Muscle of arm (tissue), 12 donors: ENCODE data around the gene ZNF480. TPM values are rescaled to one million over a fixed set of nuclear protein-coding genes. Genes with fewer than 3 reads are reported as not detected.
"Not testable (repeated sequence)": the region's sequence is repeated elsewhere in the genome, so short reads cannot be mapped to it uniquely, and the experiment has no call there.

Experiments used
- DNase-seq: peaks from one replicate; pipeline ENCODE4 v3.0.0-alpha.2; 2013
- polyA plus RNA-seq, 12 donors: library from polyadenylated mRNA; unstranded; fragments of 120-200 nt; gene quantifications; one replicate each; pipeline ENCODE4 v1.2.1, GENCODE V29; 2013; ENCODE audit not compliant: insufficient read length in 12 of 12

ZNF480 gene
- polyA plus RNA-seq, 12 donors: 9.1 to 15.8 (median 10.1) TPM; not detected in 1

- no peak for DNase-seq
These were observed 38.8 kb downstream of the ZNF480 start for GRCh38 chr19:52335768-52336116.

- peak; percentile 90 for DNase-seq
These were observed 39.3 kb downstream of the ZNF480 start, which contains the start of gene ZNF610 for GRCh38 chr19:52336117-52336790. Gene ZNF610 (plus strand): TSS chr19:52336243. CDS start chr19:52349173, 12,930 bp downstream.

GRCh38 chr19:52336791-52337381, 39.9 kb downstream of the ZNF480 start:
- peak; percentile 13 for DNase-seq

DNA sequence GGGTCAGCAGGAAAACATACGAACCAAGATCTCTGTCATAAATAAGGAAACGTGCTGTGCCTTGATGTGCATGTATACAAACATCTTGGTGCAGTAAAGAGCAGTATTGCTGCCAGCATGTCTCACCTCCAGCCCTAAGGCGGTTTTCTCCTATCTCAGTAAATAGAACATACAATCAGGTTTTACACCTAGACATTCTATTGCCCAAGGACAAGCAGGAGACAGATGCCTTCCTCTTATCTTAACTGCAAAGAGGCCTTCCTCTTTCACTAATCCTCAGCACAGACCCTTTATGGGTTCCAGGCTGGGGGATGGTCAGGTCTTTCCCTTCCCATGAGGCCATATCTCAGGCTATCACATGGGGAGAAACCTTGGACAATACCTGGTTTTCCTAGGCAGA, 42.1 kb downstream of the ZNF480 start:
- DNase-seq: not testable (repeated sequence)

DNA sequence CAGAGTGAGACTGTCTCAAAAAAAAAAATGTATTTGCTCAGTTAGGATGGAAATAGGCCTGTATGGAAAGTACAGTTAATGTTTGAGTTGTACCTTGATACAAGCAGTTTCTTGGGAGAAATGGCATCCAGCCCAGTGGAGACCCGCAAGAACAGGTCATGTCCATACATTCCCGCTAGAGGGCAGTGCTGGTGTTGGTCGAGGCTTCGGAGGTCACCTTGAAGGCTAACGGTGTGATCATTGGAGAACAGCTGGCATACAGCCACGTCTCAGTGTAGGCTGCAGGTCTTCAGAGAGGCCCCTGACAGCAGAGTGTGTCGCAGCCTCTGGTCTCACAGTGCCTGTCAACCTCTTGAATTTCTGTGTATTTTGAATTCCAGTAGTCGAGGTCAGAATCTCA, 46.6 kb downstream of the ZNF480 start:
- peak; percentile 59 for DNase-seq

- DNase-seq: no peak
These were observed 48.2 kb downstream of the ZNF480 start for GRCh38 chr19:52345162-52345561.

- DNase-seq: no peak
These were observed 54.5 kb downstream of the ZNF480 start for GRCh38 chr19:52351512-52351911.

GRCh38 chr19:52366414-52366824, 69.5 kb downstream of the ZNF480 start:
- DNase-seq: no peak

DNA sequence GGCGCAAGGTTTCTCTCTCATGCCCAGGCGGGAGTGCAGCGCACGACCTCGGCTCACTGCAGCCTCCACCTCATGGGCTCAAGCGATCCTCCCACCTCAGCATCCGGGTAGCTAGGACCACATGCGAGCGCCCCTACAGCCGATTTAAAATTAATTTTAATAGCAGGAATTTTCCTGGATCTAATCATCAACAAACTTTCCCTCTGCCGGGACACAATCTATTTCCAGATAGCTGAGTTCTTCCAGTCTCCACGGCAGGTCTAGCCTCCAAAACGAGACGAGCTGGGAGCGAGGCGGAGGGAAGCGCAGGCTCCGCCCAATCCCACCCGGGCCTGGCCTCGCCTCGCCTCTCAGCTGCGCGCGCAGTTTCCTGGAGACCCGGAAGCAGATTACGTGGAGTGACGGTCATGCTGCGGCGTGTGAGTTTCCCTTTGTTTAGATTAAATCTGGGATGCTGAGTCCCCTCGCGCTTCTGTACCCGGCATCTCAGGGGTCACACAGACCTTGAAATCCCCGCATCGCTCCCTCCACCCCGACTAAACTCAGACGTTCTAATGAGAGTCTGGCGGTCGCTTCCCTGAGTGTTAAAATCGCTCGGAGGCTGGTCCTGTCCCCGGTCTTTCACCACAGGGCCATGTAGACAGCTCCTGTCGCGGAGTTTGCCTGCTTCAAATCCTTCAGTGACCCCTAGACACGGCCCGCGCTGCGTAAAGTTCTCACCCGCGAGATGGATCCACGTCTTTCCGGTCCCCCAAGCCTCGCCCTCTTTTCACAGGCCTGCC, 72.8 kb downstream of the ZNF480 start, which contains the start of gene ZNF880:
Gene ZNF880 (plus strand): TSS at position 365 of the 782 bp plus-strand sequence. CDS start 43 bp downstream, at position 408.
- peak; percentile 96 for DNase-seq

- no peak for DNase-seq
These were observed 73.4 kb downstream of the ZNF480 start for GRCh38 chr19:52370341-52370710.

Other genes with a start within 250 kb of the ZNF480 start
- 10 to 100 TPM in 7 of 12 donors, 1 to 10 TPM in 4, not detected in 1; 8.4 to 18.4 (median 10.7) TPM for gene ZNF432, start 248.3 kb upstream of the ZNF480 start, polyA plus RNA-seq
- 10 to 100 TPM in 9 of 12 donors, 1 to 10 TPM in 2, not detected in 1; 8.1 to 26.7 (median 13.4) TPM for gene ZNF841, start 201.4 kb upstream of the ZNF480 start, polyA plus RNA-seq
- gene ZNF616, start 157.2 kb upstream of the ZNF480 start, polyA plus RNA-seq: 10 to 100 TPM in 9 of 12 donors, 1 to 10 TPM in 2, not detected in 1; 7.3 to 14.9 (median 10.5) TPM
- 10 to 100 TPM in 5 of 12 donors, 1 to 10 TPM in 6, not detected in 1; 6.7 to 13.8 (median 8.7) TPM for gene ZNF836, start 125.5 kb upstream of the ZNF480 start, polyA plus RNA-seq
- gene PPP2R1A, start 107.1 kb upstream of the ZNF480 start, polyA plus RNA-seq: 100 to 1,000 TPM in 11 of 12 donors, not detected in 1; 204 to 328 (median 279) TPM
- gene ZNF766, start 27.6 kb upstream of the ZNF480 start, polyA plus RNA-seq: 10 to 100 TPM in 11 of 12 donors, not detected in 1; 11.6 to 20.0 (median 13.7) TPM
- gene ZNF610, start 39.1 kb downstream of the ZNF480 start, polyA plus RNA-seq: 1 to 10 TPM in 10 of 12 donors, not detected in 2; 3.9 to 8.8 (median 5.3) TPM
- 10 to 100 TPM in 10 of 12 donors, 1 to 10 TPM in 1, not detected in 1; 9.0 to 20.2 (median 15.7) TPM for gene ZNF880, start 72.8 kb downstream of the ZNF480 start, polyA plus RNA-seq
- 10 to 100 TPM in 11 of 12 donors, not detected in 1; 14.7 to 38.1 (median 22.6) TPM for gene ZNF528, start 100.7 kb downstream of the ZNF480 start, polyA plus RNA-seq
- 1 to 10 TPM in 2 of 12 donors, under 1 TPM in 8, not detected in 2; 0.47 to 1.9 (median 0.76) TPM for gene ZNF534, start 132.0 kb downstream of the ZNF480 start, polyA plus RNA-seq
- gene ZNF578, start 156.4 kb downstream of the ZNF480 start, polyA plus RNA-seq: 1 to 10 TPM in 10 of 12 donors, not detected in 2; 2.3 to 5.4 (median 3.1) TPM
- gene ZNF808, start 230.5 kb downstream of the ZNF480 start, polyA plus RNA-seq: 10 to 100 TPM in 4 of 12 donors, 1 to 10 TPM in 7, not detected in 1; 5.4 to 34.3 (median 8.7) TPM